ENCODE results near the gene PRKAR1B.

DNA sequence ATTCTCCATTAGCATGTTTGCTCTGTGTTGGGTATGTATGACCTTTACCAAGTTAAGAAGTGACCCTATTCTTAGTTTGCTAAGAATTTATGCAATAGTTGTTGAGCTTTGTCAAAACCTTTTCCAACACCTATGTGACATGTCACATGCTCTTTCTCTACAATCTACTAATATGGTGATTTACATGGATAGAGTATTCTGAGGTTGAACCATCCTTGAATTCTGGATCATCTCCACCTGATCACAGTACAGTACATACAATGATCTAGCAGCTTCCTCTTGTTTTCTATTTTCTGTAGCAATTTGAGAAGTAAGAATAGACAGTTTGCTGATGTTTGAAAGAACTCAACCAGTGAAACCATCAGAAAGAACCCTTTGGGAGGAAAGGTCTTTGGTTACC, 106.2 kb downstream of the PRKAR1B start:
- TF ChIP-seq, protein P1, sequence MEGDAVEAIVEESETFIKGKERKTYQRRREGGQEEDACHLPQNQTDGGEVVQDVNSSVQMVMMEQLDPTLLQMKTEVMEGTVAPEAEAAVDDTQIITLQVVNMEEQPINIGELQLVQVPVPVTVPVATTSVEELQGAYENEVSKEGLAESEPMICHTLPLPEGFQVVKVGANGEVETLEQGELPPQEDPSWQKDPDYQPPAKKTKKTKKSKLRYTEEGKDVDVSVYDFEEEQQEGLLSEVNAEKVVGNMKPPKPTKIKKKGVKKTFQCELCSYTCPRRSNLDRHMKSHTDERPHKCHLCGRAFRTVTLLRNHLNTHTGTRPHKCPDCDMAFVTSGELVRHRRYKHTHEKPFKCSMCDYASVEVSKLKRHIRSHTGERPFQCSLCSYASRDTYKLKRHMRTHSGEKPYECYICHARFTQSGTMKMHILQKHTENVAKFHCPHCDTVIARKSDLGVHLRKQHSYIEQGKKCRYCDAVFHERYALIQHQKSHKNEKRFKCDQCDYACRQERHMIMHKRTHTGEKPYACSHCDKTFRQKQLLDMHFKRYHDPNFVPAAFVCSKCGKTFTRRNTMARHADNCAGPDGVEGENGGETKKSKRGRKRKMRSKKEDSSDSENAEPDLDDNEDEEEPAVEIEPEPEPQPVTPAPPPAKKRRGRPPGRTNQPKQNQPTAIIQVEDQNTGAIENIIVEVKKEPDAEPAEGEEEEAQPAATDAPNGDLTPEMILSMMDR (IDR thresholded peaks at IDR 0.05): no peak
- TF ChIP-seq POLR2AphosphoS5 (IDR thresholded peaks at IDR 0.05): no peak
